Mesothelial cell of epicardium (in vitro differentiated cells): ENCODE results near the gene MED13. TPM values are rescaled to one million over a fixed set of nuclear protein-coding genes. Genes with fewer than 3 reads are reported as not detected.
"Not testable (repeated sequence)": the region's sequence is repeated elsewhere in the genome, so short reads cannot be mapped to it uniquely, and the experiment has no call there.

ENCODE experiments used
- DNase-seq, 2 experiments: peaks; one replicate each; pipeline ENCODE4 v3.0.0; 2021; ENCODE audit warnings: low spot score in 2 of 2; ENCODE audit not compliant: unreplicated experiment in 2 of 2
- H3K27ac Mint-ChIP-seq: 2 replicates; pipeline ENCODE4 v1.8.0; 2021; ENCODE audit warnings: mixed read lengths
- H3K27me3 Mint-ChIP-seq: 2 replicates; pipeline ENCODE4 v1.8.0; 2021; ENCODE audit warnings: low read depth, mixed read lengths
- H3K36me3 Mint-ChIP-seq: 2 replicates; pipeline ENCODE4 v1.8.0; 2021; ENCODE audit warnings: mixed read lengths
- H3K4me1 Mint-ChIP-seq: 2 replicates; pipeline ENCODE4 v1.8.0; 2021; ENCODE audit warnings: mixed read lengths
- H3K4me3 Mint-ChIP-seq: 2 replicates; pipeline ENCODE4 v1.8.0; 2021; ENCODE audit warnings: mild to moderate bottlenecking, moderate library complexity, mixed read lengths
- H3K9me3 Mint-ChIP-seq: 2 replicates; pipeline ENCODE4 v1.8.0; 2021; ENCODE audit warnings: mixed read lengths
- total RNA-seq: library from RNA; stranded (reverse); gene quantifications from 3 replicates; pipeline ENCODE4 v1.2.1, GENCODE V29; 2021
- TF ChIP-seq, protein P1 (sequence below): fragments of 200-600 bp; sonication (generic); IDR thresholded peaks from one replicate; pipeline ENCODE4 v1.5.0; 2021; ENCODE audit warnings: antibody characterized with exemption; ENCODE audit not compliant: unreplicated experiment

MED13 gene
- total RNA-seq, 1 donor from 2014 or later, result 73.0 TPM

DNA sequence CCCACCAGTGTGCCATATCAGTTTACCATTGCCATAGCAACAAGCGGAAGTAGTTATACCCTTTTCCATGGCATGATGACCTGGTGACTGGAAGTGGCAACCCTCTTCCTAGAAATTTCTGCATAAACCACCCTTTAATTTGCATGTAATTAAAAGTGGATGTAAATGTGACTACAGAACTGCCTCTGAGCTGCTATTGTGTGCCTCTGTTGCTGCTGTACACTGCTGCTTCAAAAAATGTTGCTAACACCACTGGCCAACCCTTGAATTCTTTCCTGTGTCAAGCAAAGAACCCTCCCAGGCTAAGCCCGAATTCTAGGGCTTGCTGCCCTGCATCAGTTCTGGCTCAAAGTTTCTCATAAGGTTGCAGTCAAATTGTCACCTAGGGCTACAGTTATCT, 12.9 kb upstream of the MED13 start:
- H3K36me3 Mint-ChIP-seq, result no peaks in the 10 kb centered on the region
- H3K27ac Mint-ChIP-seq, result no peak overlapping the region
- no peak for DNase-seq
- H3K9me3 Mint-ChIP-seq, result no peaks in the 10 kb centered on the region
- H3K4me1 Mint-ChIP-seq, result no peaks in the 10 kb centered on the region
- H3K27me3 Mint-ChIP-seq, result peaks cover 4% of the 10 kb centered on the region
- no peak overlapping the region for H3K4me3 Mint-ChIP-seq
- TF ChIP-seq, protein P1, sequence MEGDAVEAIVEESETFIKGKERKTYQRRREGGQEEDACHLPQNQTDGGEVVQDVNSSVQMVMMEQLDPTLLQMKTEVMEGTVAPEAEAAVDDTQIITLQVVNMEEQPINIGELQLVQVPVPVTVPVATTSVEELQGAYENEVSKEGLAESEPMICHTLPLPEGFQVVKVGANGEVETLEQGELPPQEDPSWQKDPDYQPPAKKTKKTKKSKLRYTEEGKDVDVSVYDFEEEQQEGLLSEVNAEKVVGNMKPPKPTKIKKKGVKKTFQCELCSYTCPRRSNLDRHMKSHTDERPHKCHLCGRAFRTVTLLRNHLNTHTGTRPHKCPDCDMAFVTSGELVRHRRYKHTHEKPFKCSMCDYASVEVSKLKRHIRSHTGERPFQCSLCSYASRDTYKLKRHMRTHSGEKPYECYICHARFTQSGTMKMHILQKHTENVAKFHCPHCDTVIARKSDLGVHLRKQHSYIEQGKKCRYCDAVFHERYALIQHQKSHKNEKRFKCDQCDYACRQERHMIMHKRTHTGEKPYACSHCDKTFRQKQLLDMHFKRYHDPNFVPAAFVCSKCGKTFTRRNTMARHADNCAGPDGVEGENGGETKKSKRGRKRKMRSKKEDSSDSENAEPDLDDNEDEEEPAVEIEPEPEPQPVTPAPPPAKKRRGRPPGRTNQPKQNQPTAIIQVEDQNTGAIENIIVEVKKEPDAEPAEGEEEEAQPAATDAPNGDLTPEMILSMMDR, result no peak

DNA sequence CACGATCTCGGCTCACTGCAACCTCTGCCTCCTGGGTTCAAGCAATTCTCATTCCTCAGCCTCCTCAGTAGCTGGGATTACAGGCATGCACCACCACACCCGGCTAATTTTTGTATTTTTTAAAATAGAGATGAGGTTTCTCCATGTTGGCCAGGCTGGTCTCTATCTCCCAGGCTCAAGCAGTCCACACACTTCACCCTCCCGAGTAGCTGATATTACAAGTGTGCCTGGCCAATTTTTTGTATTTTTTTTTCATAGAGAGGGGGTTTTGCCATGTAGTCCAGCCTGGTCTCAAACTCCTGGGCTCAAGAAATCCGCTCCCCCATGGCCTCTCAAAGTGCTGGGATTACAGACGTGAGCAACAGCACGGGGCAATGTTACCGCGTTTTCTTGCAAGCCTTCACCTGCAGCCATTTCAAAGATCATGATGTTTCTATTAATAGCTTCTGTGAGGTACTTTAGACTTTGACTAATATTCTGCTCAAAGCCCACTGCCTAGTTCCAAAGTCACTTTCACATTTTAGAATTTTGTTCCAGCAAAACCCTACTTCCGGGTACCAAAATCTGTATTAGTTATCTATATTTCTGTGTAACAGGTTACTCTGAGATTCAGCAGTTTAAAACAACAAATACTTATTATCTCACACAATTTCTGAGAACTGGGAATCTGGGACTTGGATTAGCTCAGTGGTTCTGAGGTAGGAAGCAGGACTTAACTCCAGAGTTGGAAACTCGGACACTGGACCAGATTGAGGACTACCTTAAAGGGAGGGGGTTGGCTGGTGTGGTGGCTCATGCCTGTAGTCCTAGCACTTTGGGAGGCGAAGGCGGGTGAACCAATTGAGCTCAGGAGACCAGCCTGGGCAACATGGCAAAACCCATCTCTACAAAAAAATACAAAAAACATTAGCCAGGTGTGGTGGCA, 12.0 kb upstream of the MED13 start:
- Mint-ChIP-seq H3K36me3 (no peaks in the 10 kb centered on the region), H3K4me3 (no peak overlapping the region), H3K9me3 (no peaks in the 10 kb centered on the region), H3K4me1 (no peaks in the 10 kb centered on the region), H3K27ac (no peak overlapping the region), H3K27me3 (peaks cover 4% of the 10 kb centered on the region)
- DNase-seq, result no peak
- TF ChIP-seq, protein P1, result no peak

DNA sequence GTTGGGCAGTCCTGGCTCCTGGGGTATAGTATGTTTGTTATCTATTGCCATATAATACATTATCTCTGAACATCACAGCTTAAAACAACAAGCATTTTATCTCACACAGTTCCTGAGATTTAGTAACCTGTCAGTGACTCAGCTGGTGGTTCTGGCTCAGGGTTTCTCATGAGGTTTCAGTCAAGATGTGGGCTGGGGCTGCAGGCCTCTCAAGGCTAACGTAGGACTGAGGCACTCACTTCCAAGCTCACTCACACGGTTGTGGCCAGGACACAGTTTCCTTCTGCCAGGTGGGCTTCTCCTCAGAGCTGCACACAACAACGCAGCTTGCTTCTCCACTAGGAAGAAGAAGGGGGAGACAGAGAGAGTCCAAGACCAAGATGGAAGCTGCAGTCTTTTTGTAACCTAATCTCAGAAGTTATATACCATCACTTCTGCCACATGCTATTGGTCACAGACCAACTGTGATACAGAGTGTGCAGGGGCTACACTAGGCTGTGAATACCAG, 10.3 kb upstream of the MED13 start:
- DNase-seq, result no peak
- H3K27ac Mint-ChIP-seq, result no peak overlapping the region
- TF ChIP-seq, protein P1, result no peak
- no peaks in the 10 kb centered on the region for H3K9me3 Mint-ChIP-seq
- no peaks in the 10 kb centered on the region for H3K4me1 Mint-ChIP-seq
- no peak overlapping the region for H3K4me3 Mint-ChIP-seq
- H3K36me3 Mint-ChIP-seq, result no peaks in the 10 kb centered on the region
- peaks cover 4% of the 10 kb centered on the region for H3K27me3 Mint-ChIP-seq

DNA sequence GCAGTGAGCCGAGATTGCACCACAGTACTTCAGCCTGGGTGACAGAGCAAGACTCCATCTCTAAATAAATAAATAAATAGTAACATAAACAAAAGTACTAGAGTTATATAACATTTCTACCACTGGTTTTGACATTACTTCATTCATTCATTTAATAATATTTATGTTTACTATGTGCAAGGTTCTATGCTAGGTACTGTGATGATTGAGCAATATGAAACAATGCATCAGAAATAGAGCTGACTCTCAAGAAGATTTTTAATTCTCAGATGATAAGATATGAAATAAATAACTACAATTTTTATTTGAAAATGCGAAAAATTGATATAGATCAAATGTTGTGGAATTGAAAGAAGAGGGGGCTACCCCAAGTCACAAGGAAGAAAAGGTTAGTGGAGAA, 8.9 kb upstream of the MED13 start:
- Mint-ChIP-seq H3K27me3 (peaks cover 4% of the 10 kb centered on the region), H3K9me3 (no peaks in the 10 kb centered on the region), H3K4me1 (no peaks in the 10 kb centered on the region), H3K4me3 (no peak overlapping the region), H3K27ac (no peak overlapping the region), H3K36me3 (no peaks in the 10 kb centered on the region)
- TF ChIP-seq, protein P1, result no peak
- no peak for DNase-seq

DNA sequence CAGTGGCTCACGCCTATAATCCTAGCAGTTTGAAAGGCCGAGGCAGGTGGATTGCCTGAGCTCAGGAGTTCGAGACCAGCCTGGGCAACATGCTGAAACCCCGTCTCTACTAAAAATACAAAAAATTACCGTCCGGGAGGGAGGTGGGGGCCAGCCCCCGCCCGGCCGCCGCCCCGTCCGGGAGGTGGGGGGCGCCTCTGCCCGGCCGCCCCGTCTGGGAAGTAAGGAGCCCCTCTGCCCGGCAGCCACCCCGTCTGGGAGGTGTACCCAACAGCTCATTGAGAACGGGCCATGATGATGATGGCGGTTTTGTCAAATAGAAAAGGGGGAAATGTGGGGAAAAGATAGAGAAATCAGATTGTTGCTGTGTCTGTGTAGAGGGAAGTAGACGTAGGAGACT, 7.8 kb upstream of the MED13 start:
- not testable (repeated sequence) for H3K27ac Mint-ChIP-seq, H3K9me3 Mint-ChIP-seq, DNase-seq, H3K4me3 Mint-ChIP-seq, H3K27me3 Mint-ChIP-seq, H3K4me1 Mint-ChIP-seq, H3K36me3 Mint-ChIP-seq

DNA sequence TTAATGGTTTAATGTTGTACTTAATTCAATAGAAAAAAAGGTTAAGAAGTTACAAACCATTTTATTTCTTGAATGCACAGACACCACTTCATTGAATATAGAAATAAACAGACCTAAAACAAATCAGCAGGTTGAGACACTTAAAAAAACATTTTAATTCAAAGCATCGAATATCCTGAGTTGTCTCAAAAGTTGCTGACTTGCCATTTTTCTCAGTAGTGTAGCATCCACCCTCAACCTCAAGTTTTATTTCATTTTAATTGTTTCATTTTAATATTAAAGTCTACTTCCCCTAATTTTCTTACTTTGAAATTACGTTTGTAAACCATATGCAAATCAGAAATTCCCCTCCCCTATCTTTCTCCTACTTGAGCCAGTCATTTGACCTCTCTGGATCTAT, 5.8 kb upstream of the MED13 start:
- H3K4me1 Mint-ChIP-seq, result no peaks in the 10 kb centered on the region
- H3K9me3 Mint-ChIP-seq, result no peaks in the 10 kb centered on the region
- no peak overlapping the region for H3K4me3 Mint-ChIP-seq
- no peak overlapping the region for H3K27ac Mint-ChIP-seq
- TF ChIP-seq, protein P1, result no peak
- H3K36me3 Mint-ChIP-seq, result no peaks in the 10 kb centered on the region
- DNase-seq, result no peak
- H3K27me3 Mint-ChIP-seq, result no peaks in the 10 kb centered on the region
